HFFc6 (cell line): ENCODE data around the gene TMEM250. TPM values are rescaled to one million over a fixed set of nuclear protein-coding genes. Genes with fewer than 3 reads are reported as not detected.

Experiments
- DNase-seq: peaks from one replicate; pipeline ENCODE4 v3.0.0-alpha.2; 2018
- H3K27ac Mint-ChIP-seq: 2 replicates; pipeline ENCODE4 v1.8.0; 2020; ENCODE audit warnings: mild to moderate bottlenecking, mixed read lengths
- H3K27me3 Mint-ChIP-seq: 2 replicates; pipeline ENCODE4 v1.8.0; 2021; ENCODE audit warnings: mild to moderate bottlenecking, moderate library complexity, mixed read lengths; ENCODE audit not compliant: insufficient read depth
- H3K36me3 Mint-ChIP-seq: 2 replicates; pipeline ENCODE4 v1.8.0; 2021; ENCODE audit warnings: low read depth, mixed read lengths
- H3K4me1 Mint-ChIP-seq: 2 replicates; pipeline ENCODE4 v1.8.0; 2020; ENCODE audit warnings: low read depth, mixed read lengths
- H3K4me3 Mint-ChIP-seq: 2 replicates; pipeline ENCODE4 v1.8.0; 2020; ENCODE audit warnings: mild to moderate bottlenecking, moderate library complexity, mixed read lengths
- H3K9me3 Mint-ChIP-seq: 2 replicates; pipeline ENCODE4 v1.8.0; 2020; ENCODE audit warnings: mild to moderate bottlenecking, mixed read lengths
- total RNA-seq, 6 experiments: library from RNA; stranded (reverse); fragmentation: NEBNext Ultra II Directional; extraction: Animal tissue kit (Norgen Biotek cat#: 25700); gene quantifications; 2 replicates in 1 of 6; 3 replicates in 5 of 6; pipeline ENCODE4 v1.2.3, GENCODE V29; 2021
- TF ChIP-seq, protein P1 (sequence below): fragments of 200-600 bp; sonication (generic); IDR thresholded peaks from 2 replicates; pipeline ENCODE4 v1.5.0; 2021; ENCODE audit warnings: antibody characterized with exemption, mild to moderate bottlenecking

TMEM250 gene
- total RNA-seq, 6 experiments from 2014 or later, result 31.6 to 45.4 (median 35.7) TPM

DNA sequence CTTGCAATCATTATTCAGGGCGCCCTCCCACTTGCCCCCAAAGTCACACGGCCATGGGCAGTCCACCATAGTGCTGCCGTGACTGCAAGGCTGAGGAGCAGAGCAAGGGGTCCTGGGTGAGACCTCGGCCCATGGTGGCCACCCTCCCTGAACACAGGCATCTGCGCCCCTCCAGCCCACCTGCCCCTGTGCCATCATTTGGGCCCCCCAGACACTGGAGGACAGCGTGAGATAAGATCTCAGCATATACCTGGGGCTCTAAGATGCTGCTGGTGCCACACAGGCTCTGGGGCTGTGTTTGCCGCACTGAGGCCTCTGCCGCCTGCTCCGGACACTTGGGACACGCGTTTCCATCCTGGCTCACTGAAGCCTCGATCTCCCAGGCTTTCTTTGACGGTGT is 3.5 kb downstream of the TMEM250 start:
- Mint-ChIP-seq H3K4me1 (peaks cover 4% of the 10 kb centered on the region), H3K9me3 (no peaks in the 10 kb centered on the region), H3K36me3 (no peaks in the 10 kb centered on the region), H3K27me3 (no peaks in the 10 kb centered on the region), H3K4me3 (no peak overlapping the region), H3K27ac (no peak overlapping the region; the same call in 1 of the 2 replicates)
- no peak for DNase-seq
- TF ChIP-seq, protein P1, sequence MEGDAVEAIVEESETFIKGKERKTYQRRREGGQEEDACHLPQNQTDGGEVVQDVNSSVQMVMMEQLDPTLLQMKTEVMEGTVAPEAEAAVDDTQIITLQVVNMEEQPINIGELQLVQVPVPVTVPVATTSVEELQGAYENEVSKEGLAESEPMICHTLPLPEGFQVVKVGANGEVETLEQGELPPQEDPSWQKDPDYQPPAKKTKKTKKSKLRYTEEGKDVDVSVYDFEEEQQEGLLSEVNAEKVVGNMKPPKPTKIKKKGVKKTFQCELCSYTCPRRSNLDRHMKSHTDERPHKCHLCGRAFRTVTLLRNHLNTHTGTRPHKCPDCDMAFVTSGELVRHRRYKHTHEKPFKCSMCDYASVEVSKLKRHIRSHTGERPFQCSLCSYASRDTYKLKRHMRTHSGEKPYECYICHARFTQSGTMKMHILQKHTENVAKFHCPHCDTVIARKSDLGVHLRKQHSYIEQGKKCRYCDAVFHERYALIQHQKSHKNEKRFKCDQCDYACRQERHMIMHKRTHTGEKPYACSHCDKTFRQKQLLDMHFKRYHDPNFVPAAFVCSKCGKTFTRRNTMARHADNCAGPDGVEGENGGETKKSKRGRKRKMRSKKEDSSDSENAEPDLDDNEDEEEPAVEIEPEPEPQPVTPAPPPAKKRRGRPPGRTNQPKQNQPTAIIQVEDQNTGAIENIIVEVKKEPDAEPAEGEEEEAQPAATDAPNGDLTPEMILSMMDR, result no peak

DNA sequence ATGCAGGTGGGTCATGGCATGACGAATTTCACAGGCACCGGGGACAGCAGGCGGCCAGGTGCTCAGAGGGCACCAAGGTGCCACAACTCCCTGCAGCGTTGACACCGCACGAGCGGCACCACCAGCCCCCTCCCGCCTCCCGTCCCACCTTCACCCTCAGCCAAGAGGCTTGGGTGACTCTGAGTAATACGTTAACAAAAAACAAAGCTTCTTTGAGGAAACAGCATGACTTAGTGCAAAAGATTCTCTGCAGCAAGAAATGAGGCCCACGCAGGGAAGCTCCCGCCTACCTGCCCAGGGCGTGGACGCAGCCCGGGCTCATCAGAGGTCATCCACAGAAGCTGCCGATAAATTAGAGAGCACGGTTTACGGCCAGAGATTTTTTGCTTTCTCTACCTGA is 4.1 kb downstream of the TMEM250 start:
- Mint-ChIP-seq H3K4me3 (no peak overlapping the region), H3K4me1 (peaks cover 7% of the 10 kb centered on the region), H3K27ac (no peak overlapping the region), H3K9me3 (no peaks in the 10 kb centered on the region), H3K27me3 (no peaks in the 10 kb centered on the region), H3K36me3 (no peaks in the 10 kb centered on the region)
- DNase-seq, result no peak
- TF ChIP-seq, protein P1, result no peak

DNA sequence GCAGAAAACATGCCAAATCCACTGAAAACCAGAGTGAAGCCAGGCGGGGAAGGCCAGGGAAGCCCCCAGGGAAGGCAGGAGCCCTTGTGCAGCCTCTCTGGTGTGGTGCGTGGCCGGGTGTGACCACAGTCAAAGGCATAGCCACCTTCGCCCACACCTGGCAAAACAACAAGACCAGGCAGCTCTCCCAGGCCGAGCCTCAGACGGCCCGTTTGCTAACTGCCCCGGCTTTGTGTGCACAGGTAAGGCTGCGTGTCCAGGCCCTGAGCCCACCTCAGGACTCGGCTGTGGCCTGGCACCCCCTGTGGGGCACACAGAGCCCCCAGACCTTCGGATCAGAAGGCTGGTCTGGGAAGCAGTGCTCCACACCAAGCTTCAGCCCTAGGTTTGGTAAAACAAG is 6.1 kb downstream of the TMEM250 start:
- Mint-ChIP-seq H3K4me1 (peaks cover 7% of the 10 kb centered on the region), H3K9me3 (no peaks in the 10 kb centered on the region), H3K27me3 (no peaks in the 10 kb centered on the region), H3K27ac (no peak overlapping the region), H3K36me3 (no peaks in the 10 kb centered on the region), H3K4me3 (no peak overlapping the region)
- no peak for DNase-seq
- TF ChIP-seq, protein P1, result no peak

DNA sequence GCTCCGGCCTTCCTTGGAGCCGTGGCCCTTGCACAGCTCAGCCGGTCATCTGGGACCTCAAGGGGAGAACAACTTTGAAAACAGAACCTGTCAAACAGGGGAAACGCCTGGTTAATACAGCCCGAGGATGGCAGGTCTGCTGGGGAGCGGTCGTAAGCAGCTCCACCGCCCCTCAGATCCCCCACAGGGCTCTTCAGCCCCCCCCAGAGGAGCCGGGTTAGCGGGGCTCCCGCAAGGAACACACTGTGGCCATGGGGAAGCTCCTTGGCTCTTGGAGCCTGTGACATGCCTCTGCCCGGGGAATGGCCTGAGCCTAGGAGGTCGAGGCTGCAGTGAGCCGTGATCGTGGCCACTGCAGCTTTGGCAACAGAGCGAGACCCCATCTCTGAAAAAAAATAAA is 6.8 kb downstream of the TMEM250 start:
- Mint-ChIP-seq H3K4me3 (no peak overlapping the region), H3K27ac (no peak overlapping the region), H3K36me3 (no peaks in the 10 kb centered on the region), H3K9me3 (no peaks in the 10 kb centered on the region), H3K4me1 (peaks cover 7% of the 10 kb centered on the region), H3K27me3 (no peaks in the 10 kb centered on the region)
- TF ChIP-seq, protein P1, result no peak
- DNase-seq, result no peak

DNA sequence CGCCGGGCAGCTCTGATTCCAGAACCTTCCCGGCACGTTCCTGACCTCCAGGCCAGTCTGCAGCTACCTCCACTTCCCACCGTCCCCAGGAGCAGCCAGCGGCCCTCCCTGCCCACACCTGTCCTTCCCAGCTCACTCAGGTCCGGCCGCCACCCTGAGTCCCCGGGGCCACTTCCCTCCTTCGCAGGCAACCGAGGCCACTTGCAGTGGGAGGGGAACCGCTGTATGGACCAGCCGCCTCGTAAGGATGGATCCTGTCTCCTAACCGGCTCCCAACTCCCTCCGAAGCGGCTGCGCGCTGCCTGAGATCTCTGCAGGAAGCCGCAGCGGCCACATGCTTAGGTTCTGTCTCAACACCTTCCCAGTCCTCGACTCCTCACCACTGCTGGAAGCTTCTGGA is 7.5 kb downstream of the TMEM250 start:
- Mint-ChIP-seq H3K9me3 (no peaks in the 10 kb centered on the region), H3K4me3 (no peak overlapping the region), H3K4me1 (peaks cover 11% of the 10 kb centered on the region), H3K27ac (peak overlapping the region; percentile 1), H3K36me3 (no peaks in the 10 kb centered on the region), H3K27me3 (no peaks in the 10 kb centered on the region)
- no peak for DNase-seq
- TF ChIP-seq, protein P1, result no peak
